SK-N-SH treated with all-trans-retinoic acid at 6 μM for 48 hours (cell line): ENCODE results near the gene PRSS33.

Source experiments
- ATAC-seq: fragments of 200-7000 bp; cut with Tn5 transposase; 3 replicates; pipeline ENCODE4 v1.9.1; 2020; ENCODE audit warnings: mild to moderate bottlenecking, moderate library complexity
- ARNTL ChIP-seq: fragments of 450-650 bp; formaldehyde crosslinking; IDR thresholded peaks from 2 replicates; pipeline ENCODE4 v1.5.0; 2020; ENCODE audit warnings: low read depth, mild to moderate bottlenecking, moderate library complexity, borderline replicate concordance
- CSDC2 ChIP-seq: fragments of 250-450 bp; sonication (Bioruptor Pico); IDR thresholded peaks from 2 replicates; pipeline ENCODE4 v1.5.0; 2020; ENCODE audit warnings: mild to moderate bottlenecking, moderate library complexity
- ESRRG ChIP-seq: fragments of 250-450 bp; sonication (Bioruptor Pico); IDR thresholded peaks from 2 replicates; pipeline ENCODE4 v1.6.1; 2021; ENCODE audit warnings: mild to moderate bottlenecking
- ISL1 ChIP-seq: fragments of 250-450 bp; sonication (Bioruptor Pico); IDR thresholded peaks from 2 replicates; pipeline ENCODE4 v2.1.2; 2022; ENCODE audit warnings: mild to moderate bottlenecking, moderate library complexity
- OSR1 ChIP-seq: fragments of 250-450 bp; sonication (Bioruptor Pico); IDR thresholded peaks from 2 replicates; pipeline ENCODE4 v1.8.0; 2022; ENCODE audit warnings: moderate library complexity, mild to moderate bottlenecking, inconsistent platforms
- PPARA ChIP-seq: fragments of 250-450 bp; sonication (Bioruptor Pico); IDR thresholded peaks from 2 replicates; pipeline ENCODE4 v1.5.0; 2020; ENCODE audit warnings: mild to moderate bottlenecking, borderline replicate concordance
- RARB ChIP-seq: fragments of 250-450 bp; sonication (Bioruptor Pico); IDR thresholded peaks from 2 replicates; pipeline ENCODE4 v1.8.0; 2021; ENCODE audit warnings: mild to moderate bottlenecking, moderate library complexity
- SNAI2 ChIP-seq: fragments of 250-450 bp; sonication (Bioruptor Pico); IDR thresholded peaks from 2 replicates; pipeline ENCODE4 v1.5.0; 2020; ENCODE audit warnings: mild to moderate bottlenecking, moderate library complexity
- TCF4 ChIP-seq: fragments of 250-450 bp; sonication (Bioruptor Pico); IDR thresholded peaks from 2 replicates; pipeline ENCODE4 v1.8.0; 2021; ENCODE audit warnings: mild to moderate bottlenecking, moderate library complexity, borderline replicate concordance
- TOX ChIP-seq: fragments of 250-450 bp; sonication (Bioruptor Pico); IDR thresholded peaks from 2 replicates; pipeline ENCODE4 v1.8.0; 2021; ENCODE audit warnings: mild to moderate bottlenecking, moderate library complexity, borderline replicate concordance
- ZC3H10 ChIP-seq: fragments of 250-450 bp; sonication (Bioruptor Pico); IDR thresholded peaks from 2 replicates; pipeline ENCODE4 v1.5.1; 2021; ENCODE audit warnings: mild to moderate bottlenecking, moderate library complexity
- ZFP3 ChIP-seq: fragments of 250-450 bp; sonication (Bioruptor Pico); IDR thresholded peaks from 2 replicates; pipeline ENCODE4 v1.5.0; 2020; ENCODE audit warnings: mild to moderate bottlenecking, moderate library complexity
- ZFP30 ChIP-seq: fragments of 450-650 bp; formaldehyde crosslinking; IDR thresholded peaks from 2 replicates; pipeline ENCODE4 v1.5.0; 2022; ENCODE audit warnings: mild to moderate bottlenecking, moderate library complexity
- ZNF70 ChIP-seq: fragments of 450-650 bp; formaldehyde crosslinking; IDR thresholded peaks from 2 replicates; pipeline ENCODE4 v1.5.0; 2020; ENCODE audit warnings: mild to moderate bottlenecking, moderate library complexity
- ZNF8 ChIP-seq: fragments of 450-650 bp; formaldehyde crosslinking; IDR thresholded peaks from 2 replicates; pipeline ENCODE4 v1.5.0; 2020; ENCODE audit warnings: mild to moderate bottlenecking, moderate library complexity
- TF ChIP-seq, protein P1 (sequence below): fragments of 250-450 bp; sonication (Bioruptor Pico); IDR thresholded peaks from 2 replicates; pipeline ENCODE4 v1.8.0; 2020; ENCODE audit warnings: mild to moderate bottlenecking, moderate library complexity, borderline replicate concordance
- TF ChIP-seq, protein P2 (sequence below): fragments of 250-450 bp; sonication (Bioruptor Pico); IDR thresholded peaks from 2 replicates; pipeline ENCODE4 v1.5.0; 2020; ENCODE audit warnings: mild to moderate bottlenecking, moderate library complexity
- TF ChIP-seq, protein P3 (sequence below): fragments of 250-450 bp; sonication (Bioruptor Pico); IDR thresholded peaks from 2 replicates; pipeline ENCODE4 v1.8.0; 2021; ENCODE audit warnings: low read depth, mild to moderate bottlenecking, moderate library complexity, borderline replicate concordance
- TF ChIP-seq, protein P4 (sequence below): fragments of 250-450 bp; sonication (Bioruptor Pico); IDR thresholded peaks from 2 replicates; pipeline ENCODE4 v1.5.1; 2020; ENCODE audit warnings: low read depth, mild to moderate bottlenecking, moderate library complexity
- TF ChIP-seq, protein P5 (sequence below): fragments of 250-450 bp; sonication (Bioruptor Pico); IDR thresholded peaks from 2 replicates; pipeline ENCODE4 v1.5.1; 2021; ENCODE audit warnings: mild to moderate bottlenecking, moderate library complexity

PRSS33 gene

DNA sequence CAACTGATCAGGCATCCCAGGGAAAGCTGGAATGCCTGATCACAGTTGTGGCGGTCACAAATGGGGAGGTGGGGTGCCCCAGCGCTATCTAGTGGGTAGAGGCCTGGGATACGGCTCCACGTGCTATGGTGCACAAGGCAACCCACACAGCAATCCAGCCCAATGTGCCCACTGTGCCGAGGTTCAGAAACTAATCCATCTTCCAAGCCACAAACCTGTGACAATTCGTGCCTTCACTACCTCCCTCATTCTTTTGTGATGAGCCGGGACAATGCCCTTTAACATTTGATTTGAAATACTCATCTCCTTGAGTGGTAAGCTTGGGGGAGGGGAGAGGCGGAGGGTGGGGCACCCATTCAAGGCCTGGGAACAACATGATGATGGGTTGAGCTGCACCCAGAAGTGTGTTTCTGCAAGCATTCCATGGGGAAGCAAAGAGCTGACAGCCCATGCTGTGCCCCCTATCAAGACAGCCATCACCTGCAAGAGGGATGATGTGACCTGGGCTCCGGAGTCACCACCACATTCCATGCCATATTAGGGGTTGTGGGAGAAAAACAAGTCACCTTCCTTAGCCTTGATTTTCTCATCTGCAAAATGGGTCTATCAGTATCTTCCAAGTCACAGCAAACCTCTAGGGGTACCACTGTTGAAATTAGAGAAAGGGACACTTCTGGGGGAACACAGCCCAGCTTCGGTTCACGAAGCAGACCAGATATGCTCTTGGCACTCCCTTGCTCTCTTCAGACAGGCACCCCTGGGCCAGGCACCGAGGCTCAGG is 14.0 kb downstream of the PRSS33 start:
- TF ChIP-seq ESRRG (no peak), TOX (CRISPR knock-in tag) (no peak), OSR1 (CRISPR knock-in tag) (no peak), ARNTL (CRISPR knock-in tag) (no peak), ZFP3 (CRISPR knock-in tag) (no peak), ZNF70 (CRISPR knock-in tag) (no peak), TCF4 (no peak), ZFP30 (CRISPR knock-in tag) (no peak), ZNF8 (no peak), PPARA (CRISPR knock-in tag) (no peak), ISL1 (CRISPR knock-in tag) (no peak), RARB (no peak), CSDC2 (CRISPR knock-in tag) (no peak), SNAI2 (CRISPR knock-in tag) (no peak), ZC3H10 (CRISPR knock-in tag) (no peak)
- TF ChIP-seq, protein P1, sequence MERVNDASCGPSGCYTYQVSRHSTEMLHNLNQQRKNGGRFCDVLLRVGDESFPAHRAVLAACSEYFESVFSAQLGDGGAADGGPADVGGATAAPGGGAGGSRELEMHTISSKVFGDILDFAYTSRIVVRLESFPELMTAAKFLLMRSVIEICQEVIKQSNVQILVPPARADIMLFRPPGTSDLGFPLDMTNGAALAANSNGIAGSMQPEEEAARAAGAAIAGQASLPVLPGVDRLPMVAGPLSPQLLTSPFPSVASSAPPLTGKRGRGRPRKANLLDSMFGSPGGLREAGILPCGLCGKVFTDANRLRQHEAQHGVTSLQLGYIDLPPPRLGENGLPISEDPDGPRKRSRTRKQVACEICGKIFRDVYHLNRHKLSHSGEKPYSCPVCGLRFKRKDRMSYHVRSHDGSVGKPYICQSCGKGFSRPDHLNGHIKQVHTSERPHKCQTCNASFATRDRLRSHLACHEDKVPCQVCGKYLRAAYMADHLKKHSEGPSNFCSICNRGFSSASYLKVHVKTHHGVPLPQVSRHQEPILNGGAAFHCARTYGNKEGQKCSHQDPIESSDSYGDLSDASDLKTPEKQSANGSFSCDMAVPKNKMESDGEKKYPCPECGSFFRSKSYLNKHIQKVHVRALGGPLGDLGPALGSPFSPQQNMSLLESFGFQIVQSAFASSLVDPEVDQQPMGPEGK (CRISPR knock-in tag) = no peak
- TF ChIP-seq, protein P2, sequence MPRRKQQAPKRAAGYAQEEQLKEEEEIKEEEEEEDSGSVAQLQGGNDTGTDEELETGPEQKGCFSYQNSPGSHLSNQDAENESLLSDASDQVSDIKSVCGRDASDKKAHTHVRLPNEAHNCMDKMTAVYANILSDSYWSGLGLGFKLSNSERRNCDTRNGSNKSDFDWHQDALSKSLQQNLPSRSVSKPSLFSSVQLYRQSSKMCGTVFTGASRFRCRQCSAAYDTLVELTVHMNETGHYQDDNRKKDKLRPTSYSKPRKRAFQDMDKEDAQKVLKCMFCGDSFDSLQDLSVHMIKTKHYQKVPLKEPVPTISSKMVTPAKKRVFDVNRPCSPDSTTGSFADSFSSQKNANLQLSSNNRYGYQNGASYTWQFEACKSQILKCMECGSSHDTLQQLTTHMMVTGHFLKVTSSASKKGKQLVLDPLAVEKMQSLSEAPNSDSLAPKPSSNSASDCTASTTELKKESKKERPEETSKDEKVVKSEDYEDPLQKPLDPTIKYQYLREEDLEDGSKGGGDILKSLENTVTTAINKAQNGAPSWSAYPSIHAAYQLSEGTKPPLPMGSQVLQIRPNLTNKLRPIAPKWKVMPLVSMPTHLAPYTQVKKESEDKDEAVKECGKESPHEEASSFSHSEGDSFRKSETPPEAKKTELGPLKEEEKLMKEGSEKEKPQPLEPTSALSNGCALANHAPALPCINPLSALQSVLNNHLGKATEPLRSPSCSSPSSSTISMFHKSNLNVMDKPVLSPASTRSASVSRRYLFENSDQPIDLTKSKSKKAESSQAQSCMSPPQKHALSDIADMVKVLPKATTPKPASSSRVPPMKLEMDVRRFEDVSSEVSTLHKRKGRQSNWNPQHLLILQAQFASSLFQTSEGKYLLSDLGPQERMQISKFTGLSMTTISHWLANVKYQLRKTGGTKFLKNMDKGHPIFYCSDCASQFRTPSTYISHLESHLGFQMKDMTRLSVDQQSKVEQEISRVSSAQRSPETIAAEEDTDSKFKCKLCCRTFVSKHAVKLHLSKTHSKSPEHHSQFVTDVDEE (CRISPR knock-in tag) = no peak
- TF ChIP-seq, protein P3, sequence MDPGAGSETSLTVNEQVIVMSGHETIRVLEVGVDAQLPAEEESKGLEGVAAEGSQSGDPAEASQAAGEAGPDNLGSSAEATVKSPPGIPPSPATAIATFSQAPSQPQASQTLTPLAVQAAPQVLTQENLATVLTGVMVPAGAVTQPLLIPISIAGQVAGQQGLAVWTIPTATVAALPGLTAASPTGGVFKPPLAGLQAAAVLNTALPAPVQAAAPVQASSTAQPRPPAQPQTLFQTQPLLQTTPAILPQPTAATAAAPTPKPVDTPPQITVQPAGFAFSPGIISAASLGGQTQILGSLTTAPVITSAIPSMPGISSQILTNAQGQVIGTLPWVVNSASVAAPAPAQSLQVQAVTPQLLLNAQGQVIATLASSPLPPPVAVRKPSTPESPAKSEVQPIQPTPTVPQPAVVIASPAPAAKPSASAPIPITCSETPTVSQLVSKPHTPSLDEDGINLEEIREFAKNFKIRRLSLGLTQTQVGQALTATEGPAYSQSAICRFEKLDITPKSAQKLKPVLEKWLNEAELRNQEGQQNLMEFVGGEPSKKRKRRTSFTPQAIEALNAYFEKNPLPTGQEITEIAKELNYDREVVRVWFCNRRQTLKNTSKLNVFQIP (CRISPR knock-in tag) = no peak
- TF ChIP-seq, protein P4, sequence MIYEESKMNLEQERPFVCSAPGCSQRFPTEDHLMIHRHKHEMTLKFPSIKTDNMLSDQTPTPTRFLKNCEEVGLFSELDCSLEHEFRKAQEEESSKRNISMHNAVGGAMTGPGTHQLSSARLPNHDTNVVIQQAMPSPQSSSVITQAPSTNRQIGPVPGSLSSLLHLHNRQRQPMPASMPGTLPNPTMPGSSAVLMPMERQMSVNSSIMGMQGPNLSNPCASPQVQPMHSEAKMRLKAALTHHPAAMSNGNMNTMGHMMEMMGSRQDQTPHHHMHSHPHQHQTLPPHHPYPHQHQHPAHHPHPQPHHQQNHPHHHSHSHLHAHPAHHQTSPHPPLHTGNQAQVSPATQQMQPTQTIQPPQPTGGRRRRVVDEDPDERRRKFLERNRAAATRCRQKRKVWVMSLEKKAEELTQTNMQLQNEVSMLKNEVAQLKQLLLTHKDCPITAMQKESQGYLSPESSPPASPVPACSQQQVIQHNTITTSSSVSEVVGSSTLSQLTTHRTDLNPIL = no peak
- TF ChIP-seq, protein P5, sequence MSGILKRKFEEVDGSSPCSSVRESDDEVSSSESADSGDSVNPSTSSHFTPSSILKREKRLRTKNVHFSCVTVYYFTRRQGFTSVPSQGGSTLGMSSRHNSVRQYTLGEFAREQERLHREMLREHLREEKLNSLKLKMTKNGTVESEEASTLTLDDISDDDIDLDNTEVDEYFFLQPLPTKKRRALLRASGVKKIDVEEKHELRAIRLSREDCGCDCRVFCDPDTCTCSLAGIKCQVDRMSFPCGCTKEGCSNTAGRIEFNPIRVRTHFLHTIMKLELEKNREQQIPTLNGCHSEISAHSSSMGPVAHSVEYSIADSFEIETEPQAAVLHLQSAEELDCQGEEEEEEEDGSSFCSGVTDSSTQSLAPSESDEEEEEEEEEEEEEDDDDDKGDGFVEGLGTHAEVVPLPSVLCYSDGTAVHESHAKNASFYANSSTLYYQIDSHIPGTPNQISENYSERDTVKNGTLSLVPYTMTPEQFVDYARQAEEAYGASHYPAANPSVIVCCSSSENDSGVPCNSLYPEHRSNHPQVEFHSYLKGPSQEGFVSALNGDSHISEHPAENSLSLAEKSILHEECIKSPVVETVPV (CRISPR knock-in tag) = no peak
- TF ChIP-seq, all 23 proteins: peak for 0
- ATAC-seq = no peak

DNA sequence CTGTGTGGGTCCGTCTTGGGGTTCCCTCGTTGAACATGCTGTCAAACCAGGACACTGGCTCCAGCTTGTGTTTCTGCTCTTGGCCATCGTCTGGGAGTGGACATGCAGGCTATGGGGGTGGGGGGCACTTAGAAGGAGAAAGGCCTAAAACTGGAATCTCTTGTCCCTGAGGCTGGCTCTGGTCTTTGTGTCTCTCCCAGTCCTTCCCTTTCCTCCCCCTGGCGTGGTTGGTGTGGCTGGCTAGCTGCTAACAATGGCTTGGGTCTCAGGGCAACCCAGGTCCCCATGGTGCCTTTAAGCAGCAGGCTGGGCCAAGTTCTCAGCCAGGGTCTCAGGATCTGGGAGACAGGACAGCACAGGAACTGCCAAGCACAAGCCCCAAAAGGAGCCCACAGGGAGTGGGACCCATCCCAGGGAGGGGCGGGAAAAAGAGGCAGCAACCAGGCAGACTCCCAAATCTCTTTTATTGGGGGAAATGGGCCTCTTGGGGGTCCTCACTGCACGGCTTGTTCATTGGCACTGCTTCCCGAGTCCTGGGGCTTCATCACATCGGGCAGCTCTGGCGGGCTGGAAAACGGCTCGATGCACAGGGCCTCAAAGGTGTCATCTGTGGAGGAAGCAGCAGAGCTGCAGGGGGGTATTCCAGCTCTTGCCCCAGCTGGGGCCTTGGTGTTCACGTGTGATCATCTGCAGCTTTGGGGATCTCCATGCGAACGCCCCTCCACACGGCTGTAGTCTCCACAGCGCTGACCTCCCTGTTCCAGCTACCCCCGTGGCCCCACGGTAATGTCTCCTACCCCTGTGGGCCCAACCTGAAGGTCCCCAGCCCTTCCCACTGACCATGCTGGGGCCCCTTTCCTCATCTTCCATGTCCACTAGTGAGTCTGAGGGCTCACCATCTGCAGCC is 15.6 kb downstream of the PRSS33 start:
- TF ChIP-seq, protein P2 (CRISPR knock-in tag) = no peak
- TF ChIP-seq RARB (no peak), ZC3H10 (CRISPR knock-in tag) (no peak), ZFP3 (CRISPR knock-in tag) (no peak)
- TF ChIP-seq, protein P1 (CRISPR knock-in tag) = no peak
- TF ChIP-seq, protein P5 (CRISPR knock-in tag) = no peak
- ATAC-seq = no peak
